Trophoblast cell (in vitro differentiated cells and primary cell): ENCODE results near the gene CACNA1G.

Experiments used
- DNase-seq, 2 donors: peaks; one replicate each; pipeline ENCODE4 v3.0.0-alpha.2; 2016
- H2AFZ ChIP-seq: 2 replicates; pipeline ENCODE4 v1.6.1; 2013; ENCODE audit warnings: low read length, moderate library complexity, mild to moderate bottlenecking; ENCODE audit not compliant: insufficient read depth, poor library complexity
- H2AK5ac ChIP-seq: 2 replicates; pipeline ENCODE4 v1.6.1; 2013; ENCODE audit warnings: mild to moderate bottlenecking, low read length
- H2BK120ac ChIP-seq: 2 replicates; pipeline ENCODE4 v1.6.1; 2013; ENCODE audit warnings: low read length, mild to moderate bottlenecking, moderate library complexity; ENCODE audit not compliant: insufficient read depth, poor library complexity
- H2BK12ac ChIP-seq: 2 replicates; pipeline ENCODE4 v1.6.1; 2013; ENCODE audit warnings: mild to moderate bottlenecking, low read length, moderate library complexity
- H2BK5ac ChIP-seq: 2 replicates; pipeline ENCODE4 v1.6.1; 2013; ENCODE audit warnings: low read length, low read depth, moderate library complexity, mild to moderate bottlenecking; ENCODE audit not compliant: poor library complexity
- H3K14ac ChIP-seq: 2 replicates; pipeline ENCODE4 v1.6.1; 2013; ENCODE audit warnings: mild to moderate bottlenecking, low read length
- H3K18ac ChIP-seq: 2 replicates; pipeline ENCODE4 v1.6.1; 2013; ENCODE audit warnings: mild to moderate bottlenecking, low read length
- H3K23ac ChIP-seq: 2 replicates; pipeline ENCODE4 v1.6.1; 2013; ENCODE audit warnings: low read length
- H3K27ac ChIP-seq: 2 replicates; pipeline ENCODE4 v1.5.1; 2013; ENCODE audit warnings: low read depth, mild to moderate bottlenecking, inconsistent platforms, low read length, moderate library complexity
- H3K27me3 ChIP-seq: 2 replicates; pipeline ENCODE4 v1.6.1; 2013; ENCODE audit warnings: inconsistent platforms, mild to moderate bottlenecking, low read length, moderate library complexity; ENCODE audit not compliant: insufficient read depth
- H3K36me3 ChIP-seq, 2 experiments: 1 replicate in 1 of 2; 2 replicates in 1 of 2; pipeline ENCODE4 v1.6.1; 2013; ENCODE audit warnings: low read length in 2 of 2, mild to moderate bottlenecking in 2 of 2, moderate library complexity in 1 of 2; ENCODE audit not compliant: insufficient read depth in 2 of 2, control insufficient read depth in 1 of 2
- H3K4ac ChIP-seq: 2 replicates; pipeline ENCODE4 v1.6.1; 2013; ENCODE audit warnings: low read depth, mild to moderate bottlenecking, low read length, moderate library complexity
- H3K4me1 ChIP-seq, 2 experiments: 1 replicate in 1 of 2; 2 replicates in 1 of 2; pipeline ENCODE4 v1.6.1; 2013; ENCODE audit warnings: low read length in 2 of 2, mild to moderate bottlenecking in 2 of 2, moderate library complexity in 1 of 2; ENCODE audit not compliant: insufficient read depth in 2 of 2, control insufficient read depth in 1 of 2
- H3K4me2 ChIP-seq: 2 replicates; pipeline ENCODE4 v1.6.1; 2013; ENCODE audit warnings: inconsistent platforms, mild to moderate bottlenecking, low read length, moderate library complexity
- H3K4me3 ChIP-seq: 2 replicates; pipeline ENCODE4 v1.5.1; 2013; ENCODE audit warnings: mild to moderate bottlenecking, low read depth, low read length, inconsistent platforms
- H3K79me1 ChIP-seq: one replicate; pipeline ENCODE4 v1.6.1; 2013; ENCODE audit warnings: low read length
- H3K79me2 ChIP-seq: 2 replicates; pipeline ENCODE4 v1.6.1; 2013; ENCODE audit warnings: low read length, mild to moderate bottlenecking; ENCODE audit not compliant: control insufficient read depth, insufficient read depth, poor library complexity
- H3K9ac ChIP-seq: 2 replicates; pipeline ENCODE4 v1.6.1; 2013; ENCODE audit warnings: mild to moderate bottlenecking, low read length
- H3K9me3 ChIP-seq: 2 replicates; pipeline ENCODE4 v1.6.1; 2013; ENCODE audit warnings: low read depth, mild to moderate bottlenecking, control low read depth, inconsistent platforms, low read length; ENCODE audit not compliant: insufficient read depth
- H4K12ac ChIP-seq: 2 replicates; pipeline ENCODE4 v1.6.1; 2013; ENCODE audit warnings: low read depth, mild to moderate bottlenecking, low read length, moderate library complexity
- H4K8ac ChIP-seq: 2 replicates; pipeline ENCODE4 v1.6.1; 2013; ENCODE audit warnings: low read depth, mild to moderate bottlenecking, low read length, moderate library complexity
- H4K91ac ChIP-seq: one replicate; pipeline ENCODE4 v1.6.1; 2013; ENCODE audit warnings: low read depth, mild to moderate bottlenecking, low read length, moderate library complexity
- WGBS: extraction: QIAGEN DNeasy Blood & Tissue Kit; methylation state at CpG from one replicate; pipeline ENCODE4 v1.1.7; 2013; ENCODE audit warnings: missing lambda C conversion rate; ENCODE audit not compliant: insufficient read length, insufficient coverage; ENCODE audit errors: extremely low coverage; 5-methylcytosine and 5-hydroxymethylcytosine counted together

The CACNA1G gene

GRCh38 chr17:50549969-50550368 lies 10.5 kb upstream of the CACNA1G start:
- H2BK120ac ChIP-seq: no peak overlapping the region
- no peak overlapping the region for H2BK5ac ChIP-seq
- no peak overlapping the region for H3K23ac ChIP-seq
- H3K4me1 ChIP-seq: peaks cover 4 to 8% of the 10 kb centered on the region in 2 experiments
- H3K14ac ChIP-seq: no peak overlapping the region
- H3K18ac ChIP-seq: no peak overlapping the region
- no peak overlapping the region for H3K4ac ChIP-seq
- no peaks in the 10 kb centered on the region for H3K36me3 ChIP-seq
- H3K79me1 ChIP-seq: peaks cover 4% of the 10 kb centered on the region
- H3K4me3 ChIP-seq: no peak overlapping the region
- WGBS: no CpG with 5 or more reads among the region's 11 CpGs
- no peak overlapping the region for H2AK5ac ChIP-seq
- H3K27me3 ChIP-seq: no peaks in the 10 kb centered on the region
- H3K9me3 ChIP-seq: no peaks in the 10 kb centered on the region
- no peak overlapping the region for H4K8ac ChIP-seq
- no peak overlapping the region for H3K27ac ChIP-seq
- H3K4me2 ChIP-seq: no peak overlapping the region
- H4K91ac ChIP-seq: no peak overlapping the region
- no peak overlapping the region for H4K12ac ChIP-seq
- no peak overlapping the region for H3K9ac ChIP-seq
- DNase-seq: no peak
- H2AFZ ChIP-seq: no peak overlapping the region
- H2BK12ac ChIP-seq: no peak overlapping the region
- H3K79me2 ChIP-seq: peaks cover 2% of the 10 kb centered on the region

- Histone ChIP-seq H3K23ac (no peak overlapping the region), H2BK120ac (no peak overlapping the region), H3K9ac (no peak overlapping the region), H3K27ac (no peak overlapping the region), H3K79me2 (peaks cover 2% of the 10 kb centered on the region), H3K4me3 (no peak overlapping the region), H4K91ac (no peak overlapping the region), H2BK5ac (no peak overlapping the region), H3K4ac (no peak overlapping the region), H3K4me1 (peaks cover 4 to 8% of the 10 kb centered on the region in 2 experiments), H3K79me1 (peaks cover 4% of the 10 kb centered on the region), H3K27me3 (no peaks in the 10 kb centered on the region), H3K9me3 (no peaks in the 10 kb centered on the region), H2BK12ac (no peak overlapping the region), H3K14ac (no peak overlapping the region), H2AK5ac (no peak overlapping the region), H3K18ac (no peak overlapping the region), H2AFZ (no peak overlapping the region), H3K36me3 (no peaks in the 10 kb centered on the region), H4K8ac (no peak overlapping the region), H3K4me2 (no peak overlapping the region), H4K12ac (no peak overlapping the region)
- no CpG with 5 or more reads among the region's 32 CpGs for WGBS
- DNase-seq: peak; percentile 79 to 88
These were observed 9.7 kb upstream of the CACNA1G start for GRCh38 chr17:50550661-50551432.

GRCh38 chr17:50551433-50551815 lies 9.1 kb upstream of the CACNA1G start:
- H2BK12ac ChIP-seq: no peak overlapping the region
- no peak overlapping the region for H3K4me3 ChIP-seq
- H4K12ac ChIP-seq: no peak overlapping the region
- no peak overlapping the region for H3K18ac ChIP-seq
- H3K4me1 ChIP-seq: peaks cover 4 to 8% of the 10 kb centered on the region in 2 experiments
- H4K91ac ChIP-seq: no peak overlapping the region
- H3K9me3 ChIP-seq: no peaks in the 10 kb centered on the region
- no peak overlapping the region for H3K4ac ChIP-seq
- H3K27me3 ChIP-seq: no peaks in the 10 kb centered on the region
- H3K14ac ChIP-seq: no peak overlapping the region
- H3K4me2 ChIP-seq: no peak overlapping the region
- no peak overlapping the region for H3K23ac ChIP-seq
- H2AFZ ChIP-seq: no peak overlapping the region
- H3K36me3 ChIP-seq: no peaks in the 10 kb centered on the region
- no peak for DNase-seq
- H2AK5ac ChIP-seq: no peak overlapping the region
- H3K79me2 ChIP-seq: peaks cover 2% of the 10 kb centered on the region
- H4K8ac ChIP-seq: no peak overlapping the region
- no peak overlapping the region for H3K27ac ChIP-seq
- no peak overlapping the region for H2BK5ac ChIP-seq
- no CpG with 5 or more reads among the region's 8 CpGs for WGBS
- H3K79me1 ChIP-seq: peaks cover 4% of the 10 kb centered on the region
- H2BK120ac ChIP-seq: no peak overlapping the region
- H3K9ac ChIP-seq: no peak overlapping the region

- Histone ChIP-seq H3K36me3 (no peaks in the 10 kb centered on the region), H2BK12ac (no peak overlapping the region), H4K12ac (no peak overlapping the region), H3K27me3 (peaks cover 3% of the 10 kb centered on the region), H3K23ac (no peak overlapping the region), H3K9ac (no peak overlapping the region), H3K18ac (no peak overlapping the region), H3K4me3 (no peak overlapping the region), H3K27ac (no peak overlapping the region), H2AK5ac (no peak overlapping the region), H3K79me2 (peaks cover 2% of the 10 kb centered on the region), H2BK5ac (no peak overlapping the region), H3K4me1 (peaks cover 4 to 8% of the 10 kb centered on the region in 2 experiments), H3K9me3 (peaks cover 2% of the 10 kb centered on the region), H3K4ac (no peak overlapping the region), H2BK120ac (no peak overlapping the region), H4K8ac (no peak overlapping the region), H3K79me1 (peaks cover 4% of the 10 kb centered on the region), H2AFZ (no peak overlapping the region), H3K4me2 (no peak overlapping the region), H4K91ac (no peak overlapping the region), H3K14ac (no peak overlapping the region)
- DNase-seq: no peak
- no CpG with 5 or more reads among the region's 12 CpGs for WGBS
These were observed 8.6 kb upstream of the CACNA1G start for GRCh38 chr17:50551884-50552283.
